Naive thymus-derived CD4-positive, alpha-beta T cell (primary cell): ENCODE data around the gene KSR2. TPM values are rescaled to one million over a fixed set of nuclear protein-coding genes. Genes with fewer than 3 reads are reported as not detected.

ENCODE experiments used
- ATAC-seq: fragments of 150-1000 bp; cut with Tn5 transposase; 2 replicates; pipeline ENCODE4 v1.10.0; 2021; ENCODE audit warnings: mild to moderate bottlenecking, moderate library complexity
- CTCF ChIA-PET: fragments of 350-600 bp; sonication (Branson Sonifier 250); formaldehyde crosslinking; loops from one replicate; lab custom pipeline; 2021; ENCODE audit warnings: antibody characterized with exemption; lab: Charles Lee
- POLR2A ChIA-PET: fragments of 350-600 bp; sonication (Branson Sonifier 250); formaldehyde crosslinking; loops from one replicate; lab custom pipeline; 2021; ENCODE audit warnings: antibody characterized with exemption, inconsistent platforms; lab: Charles Lee
- DNase-seq, 9 donors: peaks; one replicate each; pipeline versions ENCODE4 v3.0.0 to v3.0.0-alpha.2; 2020 to 2022; ENCODE audit warnings: mixed read lengths in 1 of 9
- H3K27ac ChIP-seq: one replicate; pipeline ENCODE4 v1.7.0; 2013; ENCODE audit warnings: mild to moderate bottlenecking, low read depth, low read length, moderate library complexity
- H3K27me3 ChIP-seq, 2 donors: one replicate each; pipeline ENCODE4 v1.7.0; 2013; ENCODE audit warnings: low read length in 2 of 2, mild to moderate bottlenecking in 2 of 2, moderate library complexity in 2 of 2; ENCODE audit not compliant: control insufficient read depth in 2 of 2, insufficient read depth in 2 of 2
- H3K36me3 ChIP-seq, 3 experiments: 1 replicate in 2 of 3; 2 replicates in 1 of 3; pipeline ENCODE4 v1.7.0; 2013; ENCODE audit warnings: low read length in 3 of 3, mild to moderate bottlenecking in 3 of 3, moderate library complexity in 1 of 3; ENCODE audit not compliant: insufficient read depth in 3 of 3, control insufficient read depth in 2 of 3
- H3K4me1 ChIP-seq, 2 donors: one replicate each; pipeline ENCODE4 v1.7.0; 2013; ENCODE audit warnings: low read length in 2 of 2, mild to moderate bottlenecking in 2 of 2, moderate library complexity in 1 of 2; ENCODE audit not compliant: control insufficient read depth in 2 of 2, insufficient read depth in 2 of 2
- H3K4me3 ChIP-seq: 2 replicates; pipeline ENCODE4 v1.7.0; 2013; ENCODE audit warnings: mild to moderate bottlenecking, low read length
- H3K9me3 ChIP-seq, 3 experiments: 1 replicate in 2 of 3; 2 replicates in 1 of 3; pipeline ENCODE4 v1.7.0; 2013; ENCODE audit warnings: low read length in 3 of 3; ENCODE audit not compliant: control insufficient read depth in 2 of 3
- H3K27ac Mint-ChIP-seq, 9 donors: one replicate each; pipeline ENCODE4 v1.8.0; 2020 to 2022; ENCODE audit warnings: mixed read lengths in 9 of 9, mild to moderate bottlenecking in 8 of 9, moderate library complexity in 5 of 9, inconsistent platforms in 2 of 9
- H3K27me3 Mint-ChIP-seq, 5 donors: one replicate each; pipeline ENCODE4 v1.8.0; 2021 to 2022; ENCODE audit warnings: mixed read lengths in 5 of 5, mild to moderate bottlenecking in 1 of 5
- H3K36me3 Mint-ChIP-seq, 5 donors: one replicate each; pipeline ENCODE4 v1.8.0; 2020 to 2022; ENCODE audit warnings: mixed read lengths in 5 of 5, mild to moderate bottlenecking in 3 of 5, inconsistent platforms in 1 of 5
- H3K4me1 Mint-ChIP-seq, 7 donors: one replicate each; pipeline ENCODE4 v1.8.0; 2020 to 2022; ENCODE audit warnings: mixed read lengths in 7 of 7, mild to moderate bottlenecking in 3 of 7, inconsistent platforms in 1 of 7
- H3K4me3 Mint-ChIP-seq, 10 donors: one replicate each; pipeline ENCODE4 v1.8.0; 2020 to 2022; ENCODE audit warnings: mild to moderate bottlenecking in 10 of 10, mixed read lengths in 10 of 10, moderate library complexity in 6 of 10, inconsistent platforms in 2 of 10
- H3K9me3 Mint-ChIP-seq, 11 donors: one replicate each; pipeline ENCODE4 v1.8.0; 2020 to 2022; ENCODE audit warnings: mixed read lengths in 11 of 11, mild to moderate bottlenecking in 4 of 11, inconsistent platforms in 1 of 11, moderate library complexity in 1 of 11
- intact Hi-C, 2 donors: fragments of 100-400 bp; cut with micrococcal nuclease; formaldehyde crosslinking; loops; one replicate each; pipeline ENCODE4 v1.15.1; 2023
- polyA plus RNA-seq, 2 donors: library from polyadenylated mRNA; unstranded; fragments of 300-500 nt; fragmentation: Illumina TruSeq; gene quantifications; one replicate each; pipeline ENCODE4 v1.2.3, GENCODE V29; 2021
- total RNA-seq, 6 experiments: library from RNA in 5 of 6; stranded (reverse) in 5 of 6; gene quantifications; 1 replicate in 5 of 6; 2 replicates in 1 of 6; pipeline ENCODE4 v1.2.3 and lab custom pipeline; 2021 to 2026

KSR2 gene
- total and polyA plus RNA-seq, 7 experiments from 2014 or later, result 0.03 to 0.07 TPM; not detected in 5

GRCh38 chr12:117903110-117903840 is 65.5 kb downstream of the KSR2 start:
- Mint-ChIP-seq H3K36me3 (no peaks in the 10 kb centered on the region), H3K27me3 (peaks cover 0 to 4% (median 0%) of the 10 kb centered on the region in 5 donors), H3K9me3 (peaks cover 0 to 17% (median 3%) of the 10 kb centered on the region in 11 donors), H3K4me3 (no peak overlapping the region), H3K4me1 (no peaks in the 10 kb centered on the region), H3K27ac (no peak overlapping the region)
- H3K27me3 ChIP-seq, result no peaks in the 10 kb centered on the region
- no peak for DNase-seq
- no peaks in the 10 kb centered on the region for H3K36me3 ChIP-seq
- no peak overlapping the region for H3K4me3 ChIP-seq
- intact Hi-C loops, result no loop called here
- H3K9me3 ChIP-seq, result no peaks in the 10 kb centered on the region
- CTCF ChIA-PET, result no interaction called here
- no peak for ATAC-seq
- no peaks in the 10 kb centered on the region for H3K4me1 ChIP-seq
- POLR2A ChIA-PET, result no interaction called here
- H3K27ac ChIP-seq, result no peak overlapping the region

- intact Hi-C loops, result no loop called here
- H3K27me3 ChIP-seq, result no peaks in the 10 kb centered on the region
- Mint-ChIP-seq H3K36me3 (no peaks in the 10 kb centered on the region), H3K9me3 (peaks cover 0 to 20% (median 3%) of the 10 kb centered on the region in 11 donors), H3K4me1 (no peaks in the 10 kb centered on the region), H3K27ac (no peak overlapping the region), H3K27me3 (no peaks in the 10 kb centered on the region), H3K4me3 (no peak overlapping the region)
- no peaks in the 10 kb centered on the region for H3K9me3 ChIP-seq
- ChIA-PET POLR2A (no interaction called here), CTCF (interaction anchor here (0.7 kb wide), 1 partner anchor 151 kb away, joined by 3 read pairs; no protein-coding TSS in a partner anchor)
- no peaks in the 10 kb centered on the region for H3K36me3 ChIP-seq
- H3K4me3 ChIP-seq, result no peak overlapping the region
- H3K4me1 ChIP-seq, result no peaks in the 10 kb centered on the region
- DNase-seq, result no peak
- H3K27ac ChIP-seq, result no peak overlapping the region
- ATAC-seq, result no peak
Measured at GRCh38 chr12:117901631-117902030, 67.2 kb downstream of the KSR2 start.

- H3K4me3 ChIP-seq, result no peak overlapping the region
- H3K27me3 ChIP-seq, result no peaks in the 10 kb centered on the region
- ChIA-PET POLR2A (no interaction called here), CTCF (no interaction called here)
- no peak overlapping the region for H3K27ac ChIP-seq
- no peak for ATAC-seq
- intact Hi-C loops, result no loop called here
- no peaks in the 10 kb centered on the region for H3K9me3 ChIP-seq
- H3K36me3 Mint-ChIP-seq, result no peaks in the 10 kb centered on the region
- H3K4me1 Mint-ChIP-seq, result no peaks in the 10 kb centered on the region
- H3K4me1 ChIP-seq, result no peaks in the 10 kb centered on the region
- peaks cover 0 to 4% (median 0%) of the 10 kb centered on the region in 5 donors for H3K27me3 Mint-ChIP-seq
- no peak overlapping the region for H3K4me3 Mint-ChIP-seq
- H3K36me3 ChIP-seq, result no peaks in the 10 kb centered on the region
- H3K9me3 Mint-ChIP-seq, result peaks cover 0 to 24% (median 3%) of the 10 kb centered on the region in 11 donors
- no peak overlapping the region for H3K27ac Mint-ChIP-seq
- no peak for DNase-seq
Measured at GRCh38 chr12:117900561-117900960, 68.2 kb downstream of the KSR2 start.

GRCh38 chr12:117897372-117898161 is 71.2 kb downstream of the KSR2 start:
- Mint-ChIP-seq H3K36me3 (no peaks in the 10 kb centered on the region), H3K9me3 (peaks cover 0 to 24% (median 2%) of the 10 kb centered on the region in 11 donors), H3K4me3 (no peak overlapping the region), H3K27me3 (peaks cover 0 to 5% (median 4%) of the 10 kb centered on the region in 5 donors), H3K27ac (peak overlapping the region in 1 of 9 donors; percentile 43), H3K4me1 (no peaks in the 10 kb centered on the region)
- no peaks in the 10 kb centered on the region for H3K27me3 ChIP-seq
- POLR2A ChIA-PET, result no interaction called here
- CTCF ChIA-PET, result no interaction called here
- no peaks in the 10 kb centered on the region for H3K4me1 ChIP-seq
- no peak overlapping the region for H3K4me3 ChIP-seq
- DNase-seq (no peak), ATAC-seq (no peak)
- H3K36me3 ChIP-seq, result no peaks in the 10 kb centered on the region
- no peaks in the 10 kb centered on the region for H3K9me3 ChIP-seq
- no peak overlapping the region for H3K27ac ChIP-seq
- intact Hi-C loops, result no loop called here

- intact Hi-C loops, result no loop called here
- Mint-ChIP-seq H3K36me3 (no peaks in the 10 kb centered on the region), H3K4me3 (no peak overlapping the region), H3K4me1 (no peaks in the 10 kb centered on the region), H3K27ac (no peak overlapping the region), H3K9me3 (peaks cover 0 to 24% (median 2%) of the 10 kb centered on the region in 11 donors), H3K27me3 (peaks cover 0 to 5% (median 4%) of the 10 kb centered on the region in 5 donors)
- H3K4me1 ChIP-seq, result no peaks in the 10 kb centered on the region
- no peaks in the 10 kb centered on the region for H3K9me3 ChIP-seq
- no peak overlapping the region for H3K27ac ChIP-seq
- H3K36me3 ChIP-seq, result no peaks in the 10 kb centered on the region
- CTCF ChIA-PET, result no interaction called here
- ATAC-seq, result no peak
- POLR2A ChIA-PET, result no interaction called here
- no peak for DNase-seq
- H3K27me3 ChIP-seq, result no peaks in the 10 kb centered on the region
- no peak overlapping the region for H3K4me3 ChIP-seq
Measured at GRCh38 chr12:117896009-117896408, 72.8 kb downstream of the KSR2 start.

- Mint-ChIP-seq H3K9me3 (peaks cover 0 to 9% (median 1%) of the 10 kb centered on the region in 11 donors), H3K27ac (no peak overlapping the region), H3K4me3 (no peak overlapping the region), H3K4me1 (no peaks in the 10 kb centered on the region), H3K36me3 (no peaks in the 10 kb centered on the region), H3K27me3 (peaks cover 0 to 21% (median 4%) of the 10 kb centered on the region in 5 donors)
- Histone ChIP-seq H3K36me3 (no peaks in the 10 kb centered on the region), H3K27me3 (no peaks in the 10 kb centered on the region), H3K4me1 (no peaks in the 10 kb centered on the region), H3K27ac (no peak overlapping the region), H3K9me3 (no peaks in the 10 kb centered on the region), H3K4me3 (no peak overlapping the region)
- ChIA-PET CTCF (no interaction called here), POLR2A (no interaction called here)
- no peak for ATAC-seq
- no peak for DNase-seq
- intact Hi-C loops, result no loop called here
Measured at GRCh38 chr12:117892441-117892840, 76.3 kb downstream of the KSR2 start.
